GM12872 (cell line): Measurements from ENCODE around the gene EYA2.

ENCODE experiments used
- CTCF ChIP-seq: IDR thresholded peaks from 3 replicates; pipeline ENCODE4 v1.5.1; 2011; ENCODE audit warnings: low read depth, mild to moderate bottlenecking, low read length, moderate library complexity; ENCODE audit not compliant: insufficient read depth

EYA2 gene

DNA sequence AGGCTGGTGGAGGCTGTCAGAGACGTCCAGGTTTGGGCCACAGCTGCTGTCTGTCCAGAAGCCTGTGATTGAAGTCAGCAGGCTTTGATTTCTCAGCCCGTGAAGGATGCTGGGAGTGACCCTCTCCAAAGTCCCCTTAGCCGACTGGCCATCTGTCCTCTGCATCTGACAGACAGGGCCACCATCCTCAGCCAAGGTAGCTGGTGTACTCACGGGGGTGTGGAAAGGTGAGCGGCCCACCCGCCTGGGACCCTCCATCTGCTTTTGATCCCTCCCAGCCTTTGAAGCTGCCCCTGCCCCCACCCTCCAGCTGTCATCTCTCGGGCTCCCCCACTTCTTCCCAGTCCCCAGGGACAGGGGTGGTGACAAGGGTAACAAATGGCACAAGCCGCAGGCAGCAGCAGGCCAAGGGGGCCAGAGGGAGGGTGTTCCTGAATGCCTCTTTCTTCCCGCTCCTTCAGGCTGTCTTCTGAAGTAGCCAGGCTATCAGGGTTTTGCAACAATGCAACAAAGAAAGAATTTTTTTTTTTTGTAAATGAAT is 84.4 kb downstream of the EYA2 start:
- no peak for TF ChIP-seq CTCF

DNA sequence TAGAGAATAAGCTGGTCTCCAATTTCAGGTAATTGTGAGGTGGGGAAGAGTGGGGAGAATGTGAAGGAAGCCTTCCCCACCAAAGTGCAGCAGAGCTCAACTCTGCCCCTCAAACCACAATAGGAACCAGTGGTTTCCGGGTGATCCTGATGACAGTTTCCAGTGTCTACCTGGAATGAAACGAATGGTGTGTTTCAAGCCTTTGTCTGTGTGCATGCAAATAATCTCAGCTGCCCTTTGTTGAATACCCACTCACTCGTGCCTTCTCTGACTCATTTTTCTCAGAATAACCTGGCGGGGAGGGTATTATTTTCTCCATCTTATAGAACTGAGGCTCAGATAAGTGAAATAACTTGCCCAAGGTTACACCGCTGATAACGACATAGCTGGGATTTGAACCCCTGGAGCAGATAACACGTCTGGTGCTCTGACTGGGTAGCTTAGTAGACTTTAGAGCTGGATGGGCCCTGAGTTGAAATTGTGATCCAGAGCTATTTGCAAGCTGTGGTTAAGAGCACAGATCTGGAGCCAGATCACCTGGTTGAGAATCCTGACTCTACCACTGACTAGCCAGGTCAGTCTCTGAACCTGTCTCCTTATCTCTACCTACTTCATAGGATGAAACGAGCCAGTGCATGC is 85.1 kb downstream of the EYA2 start:
- TF ChIP-seq CTCF, result no peak

- no peak for TF ChIP-seq CTCF
Measured at GRCh38 chr20:46981184-46981583, 86.5 kb downstream of the EYA2 start.

- no peak for TF ChIP-seq CTCF
Measured at GRCh38 chr20:46983466-46983865, 88.8 kb downstream of the EYA2 start.

DNA sequence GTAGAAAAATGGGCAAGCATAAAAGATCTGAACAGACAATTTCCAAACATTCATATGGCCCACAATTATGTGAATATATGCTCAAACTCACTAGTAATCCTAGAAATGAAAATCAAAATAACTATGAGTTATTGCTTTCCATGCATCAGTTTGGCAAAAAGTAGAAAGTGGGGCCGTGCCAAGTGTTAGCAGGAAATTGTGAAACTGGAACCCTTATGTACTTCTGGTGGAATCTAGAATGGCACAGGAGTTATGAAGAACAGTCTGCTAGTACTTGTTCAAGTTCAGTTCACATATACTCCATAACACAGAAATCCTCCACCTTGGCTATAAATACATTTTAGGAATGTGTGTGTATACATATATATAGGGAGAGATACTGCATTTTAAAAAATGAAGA is 89.8 kb downstream of the EYA2 start:
- TF ChIP-seq CTCF, result no peak

DNA sequence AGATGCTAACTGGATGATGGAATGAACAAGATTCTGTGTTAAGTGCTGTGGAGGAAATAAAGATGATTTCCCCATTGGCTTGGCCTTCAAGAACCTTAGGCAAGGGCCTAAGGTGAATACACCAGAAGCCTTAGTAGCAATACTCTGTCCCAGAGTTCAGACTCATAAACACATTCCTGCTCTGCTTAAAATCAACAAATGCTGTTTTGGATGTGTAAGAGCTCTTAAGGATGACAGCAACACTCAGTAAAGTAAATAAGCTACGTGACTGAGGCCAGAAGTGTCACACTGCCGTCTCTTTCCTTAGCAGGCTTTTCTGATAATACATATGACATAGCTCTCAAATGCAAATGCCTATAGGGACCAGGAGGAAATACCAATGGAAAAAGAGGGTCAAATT is 90.6 kb downstream of the EYA2 start:
- TF ChIP-seq CTCF, result no peak

DNA sequence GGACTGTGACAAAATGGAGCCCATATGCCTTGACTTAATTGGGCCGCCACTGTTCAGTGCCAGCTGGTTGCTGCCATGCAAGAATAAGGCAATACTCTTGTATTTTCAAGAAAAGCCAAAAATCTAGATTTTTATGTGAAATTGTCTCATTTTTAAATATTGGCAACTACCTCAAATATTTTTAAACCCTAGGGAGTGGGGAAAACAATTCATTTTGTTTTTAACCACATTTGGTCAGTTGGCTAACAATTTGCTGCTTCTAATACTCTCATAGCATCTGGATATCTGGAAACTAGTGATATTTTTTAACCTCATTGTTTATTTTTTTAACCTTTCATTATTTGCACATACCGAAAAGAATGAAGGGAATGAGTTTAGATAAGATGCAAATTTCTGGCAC is 91.0 kb downstream of the EYA2 start:
- TF ChIP-seq CTCF, result no peak
